A549 (cell line): ENCODE results near the gene SFT2D2. TPM values are rescaled to one million over a fixed set of nuclear protein-coding genes. Genes with fewer than 3 reads are reported as not detected.

ENCODE experiments used
- ATAC-seq, 2 experiments: fragments of 200-7000 bp in 1 of 2; fragments of >200 bp in 1 of 2; cut with Nextera tagmentation in 1 of 2; cut with Tn5 transposase in 1 of 2; 3 replicates each; pipeline versions ENCODE4 v1.8.0 to v1.9.1; 2018 to 2020; ENCODE audit warnings: mild to moderate bottlenecking in 1 of 2, moderate library complexity in 1 of 2
- CTCF ChIA-PET: fragments of 300-600 bp; sonication (Branson Sonifier 250); formaldehyde crosslinking; extraction: SDS; loops from one replicate; lab custom pipeline; 2021; ENCODE audit warnings: antibody characterized with exemption, inconsistent platforms; lab: Yijun Ruan, JAX
- POLR2A ChIA-PET: fragments of 350-600 bp; formaldehyde crosslinking; extraction: SDS; loops from one replicate; lab custom pipeline; 2021; ENCODE audit warnings: antibody characterized with exemption, inconsistent platforms; lab: Yijun Ruan, JAX
- DNase-seq, 2 experiments: peaks; one replicate each; pipeline versions ENCODE4 v3.0.0 to v3.0.0-alpha.2; 2011 to 2016; ENCODE audit warnings: low read depth in 1 of 2, low spot score in 1 of 2
- FAIRE-seq: peaks from 2 replicates; lab custom pipeline; 2011; peaks lifted over from hg19 to GRCh38; lab: Jason Lieb, UNC
- H3K27ac ChIP-seq, 2 experiments: fragments of >200 bp; sonication (Bioruptor Twin); formaldehyde crosslinking; 3 replicates each; pipeline ENCODE4 v1.5.1; 2016 to 2017
- H3K4me1 ChIP-seq: fragments of >200 bp; sonication (Bioruptor Twin); formaldehyde crosslinking; 3 replicates; pipeline ENCODE4 v1.6.1; 2016
- H3K4me2 ChIP-seq: fragments of >200 bp; sonication (Bioruptor Twin); formaldehyde crosslinking; 3 replicates; pipeline ENCODE4 v1.6.1; 2016
- H3K4me3 ChIP-seq: fragments of >200 bp; sonication (Bioruptor Twin); formaldehyde crosslinking; 3 replicates; pipeline ENCODE4 v1.5.1; 2016
- H3K9me3 ChIP-seq: fragments of >200 bp; sonication (Bioruptor Twin); formaldehyde crosslinking; 3 replicates; pipeline ENCODE4 v1.6.1; 2016
- ATOH8 ChIP-seq: fragments of 250-450 bp; sonication (Bioruptor Pico); IDR thresholded peaks from 2 replicates; pipeline ENCODE4 v1.5.0; 2020; ENCODE audit warnings: low read depth, mild to moderate bottlenecking, moderate library complexity
- CHD2 ChIP-seq: fragments of 150-350 bp; IDR thresholded peaks from 2 replicates; pipeline ENCODE4 v1.6.1; 2014; ENCODE audit warnings: low read length; ENCODE audit not compliant: partially characterized antibody
- CHD4 ChIP-seq: fragments of 200-600 bp; sonication (generic); IDR thresholded peaks from 2 replicates; pipeline ENCODE4 v1.6.1; 2016; ENCODE audit warnings: antibody characterized with exemption, mild to moderate bottlenecking, borderline replicate concordance
- CTCF ChIP-seq: fragments of >200 bp; sonication (Bioruptor Twin); formaldehyde crosslinking; IDR thresholded peaks from 3 replicates; pipeline ENCODE4 v1.5.1; 2016
- ESRRA ChIP-seq: fragments of 150-350 bp; IDR thresholded peaks from 2 replicates; pipeline ENCODE4 v1.6.1; 2014; ENCODE audit warnings: mild to moderate bottlenecking, low read length, borderline replicate concordance
- HES2 ChIP-seq: fragments of >200 bp; sonication (Bioruptor Twin); formaldehyde crosslinking; IDR thresholded peaks from 2 replicates; pipeline ENCODE4 v1.6.1; 2016
- HEYL ChIP-seq: fragments of 250-450 bp; sonication (Bioruptor Pico); IDR thresholded peaks from 2 replicates; pipeline ENCODE4 v1.8.0; 2021; ENCODE audit warnings: mild to moderate bottlenecking, moderate library complexity
- HOXB13 ChIP-seq: fragments of 250-450 bp; sonication (Bioruptor Pico); IDR thresholded peaks from 2 replicates; pipeline ENCODE4 v1.5.0; 2020; ENCODE audit warnings: low read depth, mild to moderate bottlenecking, moderate library complexity
- HOXB5 ChIP-seq: fragments of 250-450 bp; sonication (Bioruptor Pico); IDR thresholded peaks from 2 replicates; pipeline ENCODE4 v1.5.0; 2020; ENCODE audit warnings: mild to moderate bottlenecking, moderate library complexity
- JUN ChIP-seq, 2 experiments: fragments of >200 bp; sonication (Bioruptor Twin); formaldehyde crosslinking; IDR thresholded peaks; 2 replicates in 1 of 2; 3 replicates in 1 of 2; pipeline ENCODE4 v1.6.1; 2016 to 2017
- JUNB ChIP-seq: fragments of >200 bp; sonication (Bioruptor Twin); formaldehyde crosslinking; IDR thresholded peaks from 2 replicates; pipeline ENCODE4 v1.6.1; 2016
- KDM1A ChIP-seq: fragments of 200-600 bp; sonication (generic); IDR thresholded peaks from 2 replicates; pipeline ENCODE4 v1.6.1; 2016; ENCODE audit warnings: low read depth, mild to moderate bottlenecking
- MYC ChIP-seq: IDR thresholded peaks from 2 replicates; pipeline ENCODE4 v1.6.1; 2012; ENCODE audit warnings: mild to moderate bottlenecking, inconsistent platforms, low read length, improper control_type of control experiment, borderline replicate concordance
- NR3C1 ChIP-seq: fragments of >200 bp; sonication (Bioruptor Twin); formaldehyde crosslinking; IDR thresholded peaks from 3 replicates; pipeline ENCODE4 v1.6.1; 2017
- PHF8 ChIP-seq: fragments of 200-600 bp; sonication (generic); IDR thresholded peaks from 2 replicates; pipeline ENCODE4 v1.6.1; 2016; ENCODE audit warnings: low read depth, mild to moderate bottlenecking, antibody characterized with exemption, moderate library complexity, borderline replicate concordance
- POLR2AphosphoS2 ChIP-seq: conservative IDR thresholded peaks from 2 replicates; pipeline ENCODE4 v1.6.1; 2012; ENCODE audit warnings: low read length, improper control_type of control experiment, inconsistent platforms
- RAD21 ChIP-seq, 2 experiments: fragments of >200 bp in 1 of 2; sonication (Bioruptor Twin) in 1 of 2; formaldehyde crosslinking in 1 of 2; IDR thresholded peaks in 1 of 2; conservative IDR thresholded peaks in 1 of 2; 2 replicates in 1 of 2; 3 replicates in 1 of 2; pipeline ENCODE4 v1.6.1; 2012 to 2018; ENCODE audit warnings: inconsistent platforms in 1 of 2
- REST ChIP-seq: fragments of 200-600 bp; sonication (generic); IDR thresholded peaks from 2 replicates; pipeline ENCODE4 v1.6.1; 2016; ENCODE audit warnings: antibody characterized with exemption, mild to moderate bottlenecking, moderate library complexity
- RNF2 ChIP-seq: fragments of 200-600 bp; sonication (generic); IDR thresholded peaks from 2 replicates; pipeline ENCODE4 v1.6.1; 2016; ENCODE audit warnings: low read depth, mild to moderate bottlenecking, antibody characterized with exemption, moderate library complexity, borderline replicate concordance
- SMC3 ChIP-seq: fragments of >200 bp; sonication (Bioruptor Twin); formaldehyde crosslinking; IDR thresholded peaks from 3 replicates; pipeline ENCODE4 v1.6.1; 2018; ENCODE audit warnings: inconsistent platforms
- USF2 ChIP-seq: fragments of 450-650 bp; IDR thresholded peaks from 2 replicates; pipeline ENCODE4 v1.6.1; 2014; ENCODE audit warnings: antibody characterized with exemption
- ZC3H11A ChIP-seq: fragments of 450-650 bp; IDR thresholded peaks from 2 replicates; pipeline ENCODE4 v1.6.1; 2014; ENCODE audit warnings: antibody characterized with exemption, mild to moderate bottlenecking
- WGBS: methylation state at CpG from one replicate; pipeline ENCODE4 v1.1.6; 2017; ENCODE audit errors: missing lambda C conversion rate; 5-methylcytosine and 5-hydroxymethylcytosine counted together
- polyA plus RNA-seq, 4 experiments: library from polyadenylated mRNA; depleted of rRNA in 3 of 4; stranded (reverse); fragments of >200 nt; fragmentation: RNase III in 1 of 4; extraction: RNeasy Plus Mini Kit Qiagen cat#74134 plus additional on column Dnase treatment in 1 of 4; gene quantifications; 2 replicates in 3 of 4; 3 replicates in 1 of 4; pipeline ENCODE4 v1.2.3, GENCODE V29; 2011 to 2017

The SFT2D2 gene
- polyA plus RNA-seq, 2 of the 4 experiments (the other 2 are of a cell fraction) = 12.8 to 40.1 TPM

GRCh38 chr1:168229893-168230292, 4.1 kb downstream of the SFT2D2 start (continued):
- TF ChIP-seq USF2 (no peak), SMC3 (no peak), HEYL (no peak), PHF8 (no peak), RNF2 (no peak), ZC3H11A (no peak)

- FAIRE-seq = no peak
- peak; percentile 27 to 36; a peak in 5 of 6 replicates for ATAC-seq
- WGBS = 40% methylated on average over 3 of the region's 3 CpGs
- Histone ChIP-seq H3K27ac (peak overlapping the region; percentile 68 to 73), H3K9me3 (no peaks in the 10 kb centered on the region), H3K4me1 (peaks cover 67% of the 10 kb centered on the region)
- CTCF ChIA-PET = interaction anchor here (1.2 kb wide), 1 partner anchor 12 kb away, joined by 4 read pairs; no protein-coding TSS in a partner anchor
- TF ChIP-seq CHD2 (no peak), HOXB5 (CRISPR knock-in tag) (no peak), HEYL (no peak), ATOH8 (CRISPR knock-in tag) (no peak), CTCF (no peak), JUN (IDR thresholded peaks at IDR 0.05) (0 out of 5 replicates have a peak, but pooled peaks of 1 of the 2 experiments have one; percentile 20)
- TF ChIP-seq, all 56 proteins: peak for 1
- DNase-seq = peak; percentile 30 to 63
- POLR2A ChIA-PET = no interaction called here
- 0 out of 3 replicates have a peak overlapping the region, but pooled peaks have one; percentile 8 for H3K4me3 ChIP-seq
- H3K4me2 ChIP-seq = peak overlapping the region; percentile 93
Measured at GRCh38 chr1:168230709-168231108, 4.9 kb downstream of the SFT2D2 start.

GRCh38 chr1:168234846-168235547, 9.2 kb downstream of the SFT2D2 start:
- peak overlapping the region; percentile 16; the same call in 1 of the 3 replicates for H3K4me2 ChIP-seq
- H3K27ac ChIP-seq = 0 out of 6 replicates have a peak overlapping the region, but pooled peaks of 1 of the 2 experiments have one; percentile 19
- POLR2A ChIA-PET = interaction anchor here (1.0 to 1.9 kb wide), 2 partner anchors 9 to 56 kb away, joined by 3 to 16 read pairs; partner anchors contain the start of genes SFT2D2 and TIPRL
- H3K4me1 ChIP-seq = peaks cover 53% of the 10 kb centered on the region
- H3K9me3 ChIP-seq = no peaks in the 10 kb centered on the region
- ATAC-seq (peak; percentile 87 to 94), DNase-seq (peak; percentile 65 to 84), FAIRE-seq (peak; percentile 7)
- 80% methylated on average over 8 of the region's 8 CpGs for WGBS
- no peak overlapping the region for H3K4me3 ChIP-seq
- CTCF ChIA-PET = interaction anchor here (0.6 to 4.0 kb wide), 26 partner anchors 8 to 814 kb away, joined by 3 to 17 read pairs (median 4); partner anchors contain the start of gene SFT2D2
- TF ChIP-seq ESRRA (no peak), CHD2 (no peak), MYC (no peak), KDM1A (no peak), REST (no peak), CTCF (peak; percentile 54), POLR2AphosphoS2 (no peak), JUNB (no peak), HOXB5 (CRISPR knock-in tag) (no peak), HES2 (no peak), CHD4 (no peak), HOXB13 (CRISPR knock-in tag) (no peak), NR3C1 (no peak), SMC3 (peak; percentile 41), RAD21 (conservative IDR thresholded peaks at IDR 0.05 in 1 of 2, IDR thresholded peaks at IDR 0.05 in 1 of 2) (peak; percentile 55 to 68)
